K562 (cell line): ENCODE results near the gene PRF1.

Experiments
- EP300 ChIP-seq: IDR thresholded peaks from 2 replicates; pipeline ENCODE4 v1.6.1; 2012; ENCODE audit warnings: low read length, improper control_type of control experiment
- MAFK ChIP-seq: IDR thresholded peaks from 2 replicates; pipeline ENCODE4 v1.6.1; 2011; ENCODE audit warnings: low read length, improper control_type of control experiment
- XRCC5 ChIP-seq: fragments of 200-400 bp; formaldehyde crosslinking; IDR thresholded peaks from 2 replicates; pipeline ENCODE4 v1.6.1; 2017; ENCODE audit warnings: low read depth, mild to moderate bottlenecking, low read length
- TF ChIP-seq, protein P1 (sequence below): sonication (generic); formaldehyde crosslinking; IDR thresholded peaks from 2 replicates; pipeline ENCODE4 v1.9.0; 2022; ENCODE audit warnings: mild to moderate bottlenecking, missing genetic modification reagents

DNA sequence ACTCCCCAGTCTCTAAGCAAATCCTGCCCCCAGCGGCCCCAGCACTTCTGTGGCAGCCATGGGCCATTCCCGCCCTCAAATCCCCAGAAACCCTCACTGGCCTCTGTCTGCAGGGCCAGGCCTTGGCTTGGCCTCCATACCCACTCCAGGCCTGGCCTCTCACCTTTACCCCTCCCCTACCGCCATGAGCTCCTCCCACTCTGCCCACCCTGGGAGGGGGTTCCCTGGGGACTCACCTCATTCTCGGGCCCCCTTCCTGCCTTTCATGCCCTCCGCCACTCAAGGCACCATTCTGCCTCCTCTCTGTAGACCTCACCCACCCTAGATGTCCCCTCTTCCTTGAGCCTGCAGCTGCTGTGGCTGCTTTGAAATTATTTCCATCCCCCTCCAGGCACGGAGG, 41.0 kb downstream of the PRF1 start:
- TF ChIP-seq EP300 (no peak), XRCC5 (no peak), MAFK (no peak)
- TF ChIP-seq, protein P1, sequence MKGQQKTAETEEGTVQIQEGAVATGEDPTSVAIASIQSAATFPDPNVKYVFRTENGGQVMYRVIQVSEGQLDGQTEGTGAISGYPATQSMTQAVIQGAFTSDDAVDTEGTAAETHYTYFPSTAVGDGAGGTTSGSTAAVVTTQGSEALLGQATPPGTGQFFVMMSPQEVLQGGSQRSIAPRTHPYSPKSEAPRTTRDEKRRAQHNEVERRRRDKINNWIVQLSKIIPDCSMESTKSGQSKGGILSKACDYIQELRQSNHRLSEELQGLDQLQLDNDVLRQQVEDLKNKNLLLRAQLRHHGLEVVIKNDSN = no peak
